ENCODE measurements around the gene FBLN1.

FBLN1 gene

DNA sequence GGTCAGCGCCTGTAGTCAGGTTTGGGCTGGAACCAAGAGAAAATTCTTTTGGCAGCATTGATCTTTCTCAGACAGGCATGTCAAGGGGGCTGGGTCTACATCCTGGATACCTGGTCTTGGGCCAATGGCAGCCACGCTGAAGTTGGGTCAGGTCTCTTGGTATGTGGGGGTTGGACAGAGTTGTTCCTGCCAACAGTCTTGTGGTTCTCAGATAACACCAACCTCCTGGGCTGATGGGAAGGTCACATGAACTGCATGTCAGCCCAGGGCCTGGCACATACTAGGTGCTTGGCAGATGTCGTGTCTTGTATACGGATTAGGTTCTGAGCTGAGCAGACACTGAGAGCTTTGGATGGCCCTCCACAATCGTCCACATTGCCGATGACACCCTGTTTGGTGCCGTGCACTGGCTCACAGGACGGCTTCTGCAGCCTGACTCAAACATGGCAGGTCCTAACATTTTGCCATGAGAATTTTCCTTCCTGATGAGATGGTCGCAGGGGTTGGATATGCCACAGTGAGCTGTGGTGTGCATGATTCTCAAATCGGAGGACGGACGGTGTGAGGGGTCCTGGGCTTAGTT, 42.0 kb downstream of the FBLN1 start:
- ATAC-seq, result no peak
- TF ChIP-seq CSDC2 (CRISPR knock-in tag; IDR thresholded peaks at IDR 0.05), result no peak
- TF ChIP-seq, protein P1, sequence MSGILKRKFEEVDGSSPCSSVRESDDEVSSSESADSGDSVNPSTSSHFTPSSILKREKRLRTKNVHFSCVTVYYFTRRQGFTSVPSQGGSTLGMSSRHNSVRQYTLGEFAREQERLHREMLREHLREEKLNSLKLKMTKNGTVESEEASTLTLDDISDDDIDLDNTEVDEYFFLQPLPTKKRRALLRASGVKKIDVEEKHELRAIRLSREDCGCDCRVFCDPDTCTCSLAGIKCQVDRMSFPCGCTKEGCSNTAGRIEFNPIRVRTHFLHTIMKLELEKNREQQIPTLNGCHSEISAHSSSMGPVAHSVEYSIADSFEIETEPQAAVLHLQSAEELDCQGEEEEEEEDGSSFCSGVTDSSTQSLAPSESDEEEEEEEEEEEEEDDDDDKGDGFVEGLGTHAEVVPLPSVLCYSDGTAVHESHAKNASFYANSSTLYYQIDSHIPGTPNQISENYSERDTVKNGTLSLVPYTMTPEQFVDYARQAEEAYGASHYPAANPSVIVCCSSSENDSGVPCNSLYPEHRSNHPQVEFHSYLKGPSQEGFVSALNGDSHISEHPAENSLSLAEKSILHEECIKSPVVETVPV (CRISPR knock-in tag; IDR thresholded peaks at IDR 0.05), result no peak
- no peak for TF ChIP-seq BACH2 (CRISPR knock-in tag; IDR thresholded peaks at IDR 0.05; ENCODE audit: borderline replicate concordance)
- no peak for TF ChIP-seq ZFP3 (CRISPR knock-in tag; IDR thresholded peaks at IDR 0.05)
- no peak for TF ChIP-seq TCF4 (CRISPR knock-in tag; IDR thresholded peaks at IDR 0.05; ENCODE audit: borderline replicate concordance)
- TF ChIP-seq TOX (CRISPR knock-in tag; IDR thresholded peaks at IDR 0.05; ENCODE audit: borderline replicate concordance), result no peak
- TF ChIP-seq, protein P2, sequence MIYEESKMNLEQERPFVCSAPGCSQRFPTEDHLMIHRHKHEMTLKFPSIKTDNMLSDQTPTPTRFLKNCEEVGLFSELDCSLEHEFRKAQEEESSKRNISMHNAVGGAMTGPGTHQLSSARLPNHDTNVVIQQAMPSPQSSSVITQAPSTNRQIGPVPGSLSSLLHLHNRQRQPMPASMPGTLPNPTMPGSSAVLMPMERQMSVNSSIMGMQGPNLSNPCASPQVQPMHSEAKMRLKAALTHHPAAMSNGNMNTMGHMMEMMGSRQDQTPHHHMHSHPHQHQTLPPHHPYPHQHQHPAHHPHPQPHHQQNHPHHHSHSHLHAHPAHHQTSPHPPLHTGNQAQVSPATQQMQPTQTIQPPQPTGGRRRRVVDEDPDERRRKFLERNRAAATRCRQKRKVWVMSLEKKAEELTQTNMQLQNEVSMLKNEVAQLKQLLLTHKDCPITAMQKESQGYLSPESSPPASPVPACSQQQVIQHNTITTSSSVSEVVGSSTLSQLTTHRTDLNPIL (CRISPR knock-in tag; IDR thresholded peaks at IDR 0.05; ENCODE audit: low read depth), result no peak
- no peak for TF ChIP-seq RARB (CRISPR knock-in tag; IDR thresholded peaks at IDR 0.05)
- TF ChIP-seq ZFP30 (CRISPR knock-in tag; IDR thresholded peaks at IDR 0.05), result no peak
- no peak for TF ChIP-seq ZNF8 (CRISPR knock-in tag; IDR thresholded peaks at IDR 0.05)
- TF ChIP-seq, protein P3, sequence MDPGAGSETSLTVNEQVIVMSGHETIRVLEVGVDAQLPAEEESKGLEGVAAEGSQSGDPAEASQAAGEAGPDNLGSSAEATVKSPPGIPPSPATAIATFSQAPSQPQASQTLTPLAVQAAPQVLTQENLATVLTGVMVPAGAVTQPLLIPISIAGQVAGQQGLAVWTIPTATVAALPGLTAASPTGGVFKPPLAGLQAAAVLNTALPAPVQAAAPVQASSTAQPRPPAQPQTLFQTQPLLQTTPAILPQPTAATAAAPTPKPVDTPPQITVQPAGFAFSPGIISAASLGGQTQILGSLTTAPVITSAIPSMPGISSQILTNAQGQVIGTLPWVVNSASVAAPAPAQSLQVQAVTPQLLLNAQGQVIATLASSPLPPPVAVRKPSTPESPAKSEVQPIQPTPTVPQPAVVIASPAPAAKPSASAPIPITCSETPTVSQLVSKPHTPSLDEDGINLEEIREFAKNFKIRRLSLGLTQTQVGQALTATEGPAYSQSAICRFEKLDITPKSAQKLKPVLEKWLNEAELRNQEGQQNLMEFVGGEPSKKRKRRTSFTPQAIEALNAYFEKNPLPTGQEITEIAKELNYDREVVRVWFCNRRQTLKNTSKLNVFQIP (CRISPR knock-in tag; IDR thresholded peaks at IDR 0.05; ENCODE audit: borderline replicate concordance, low read depth), result no peak
- TF ChIP-seq ISL1 (CRISPR knock-in tag; IDR thresholded peaks at IDR 0.05), result no peak
- no peak for TF ChIP-seq ZC3H10 (CRISPR knock-in tag; IDR thresholded peaks at IDR 0.05)
- TF ChIP-seq ESRRG (CRISPR knock-in tag; IDR thresholded peaks at IDR 0.05), result no peak
- no peak for TF ChIP-seq ARNTL (CRISPR knock-in tag; IDR thresholded peaks at IDR 0.05; ENCODE audit: borderline replicate concordance, low read depth)
- no peak for TF ChIP-seq ZNF70 (CRISPR knock-in tag; IDR thresholded peaks at IDR 0.05)
- TF ChIP-seq, protein P4, sequence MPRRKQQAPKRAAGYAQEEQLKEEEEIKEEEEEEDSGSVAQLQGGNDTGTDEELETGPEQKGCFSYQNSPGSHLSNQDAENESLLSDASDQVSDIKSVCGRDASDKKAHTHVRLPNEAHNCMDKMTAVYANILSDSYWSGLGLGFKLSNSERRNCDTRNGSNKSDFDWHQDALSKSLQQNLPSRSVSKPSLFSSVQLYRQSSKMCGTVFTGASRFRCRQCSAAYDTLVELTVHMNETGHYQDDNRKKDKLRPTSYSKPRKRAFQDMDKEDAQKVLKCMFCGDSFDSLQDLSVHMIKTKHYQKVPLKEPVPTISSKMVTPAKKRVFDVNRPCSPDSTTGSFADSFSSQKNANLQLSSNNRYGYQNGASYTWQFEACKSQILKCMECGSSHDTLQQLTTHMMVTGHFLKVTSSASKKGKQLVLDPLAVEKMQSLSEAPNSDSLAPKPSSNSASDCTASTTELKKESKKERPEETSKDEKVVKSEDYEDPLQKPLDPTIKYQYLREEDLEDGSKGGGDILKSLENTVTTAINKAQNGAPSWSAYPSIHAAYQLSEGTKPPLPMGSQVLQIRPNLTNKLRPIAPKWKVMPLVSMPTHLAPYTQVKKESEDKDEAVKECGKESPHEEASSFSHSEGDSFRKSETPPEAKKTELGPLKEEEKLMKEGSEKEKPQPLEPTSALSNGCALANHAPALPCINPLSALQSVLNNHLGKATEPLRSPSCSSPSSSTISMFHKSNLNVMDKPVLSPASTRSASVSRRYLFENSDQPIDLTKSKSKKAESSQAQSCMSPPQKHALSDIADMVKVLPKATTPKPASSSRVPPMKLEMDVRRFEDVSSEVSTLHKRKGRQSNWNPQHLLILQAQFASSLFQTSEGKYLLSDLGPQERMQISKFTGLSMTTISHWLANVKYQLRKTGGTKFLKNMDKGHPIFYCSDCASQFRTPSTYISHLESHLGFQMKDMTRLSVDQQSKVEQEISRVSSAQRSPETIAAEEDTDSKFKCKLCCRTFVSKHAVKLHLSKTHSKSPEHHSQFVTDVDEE (CRISPR knock-in tag; IDR thresholded peaks at IDR 0.05), result no peak
- TF ChIP-seq GLIS3 (CRISPR knock-in tag; IDR thresholded peaks at IDR 0.05), result no peak
- no peak for TF ChIP-seq SNAI2 (CRISPR knock-in tag; IDR thresholded peaks at IDR 0.05)

DNA sequence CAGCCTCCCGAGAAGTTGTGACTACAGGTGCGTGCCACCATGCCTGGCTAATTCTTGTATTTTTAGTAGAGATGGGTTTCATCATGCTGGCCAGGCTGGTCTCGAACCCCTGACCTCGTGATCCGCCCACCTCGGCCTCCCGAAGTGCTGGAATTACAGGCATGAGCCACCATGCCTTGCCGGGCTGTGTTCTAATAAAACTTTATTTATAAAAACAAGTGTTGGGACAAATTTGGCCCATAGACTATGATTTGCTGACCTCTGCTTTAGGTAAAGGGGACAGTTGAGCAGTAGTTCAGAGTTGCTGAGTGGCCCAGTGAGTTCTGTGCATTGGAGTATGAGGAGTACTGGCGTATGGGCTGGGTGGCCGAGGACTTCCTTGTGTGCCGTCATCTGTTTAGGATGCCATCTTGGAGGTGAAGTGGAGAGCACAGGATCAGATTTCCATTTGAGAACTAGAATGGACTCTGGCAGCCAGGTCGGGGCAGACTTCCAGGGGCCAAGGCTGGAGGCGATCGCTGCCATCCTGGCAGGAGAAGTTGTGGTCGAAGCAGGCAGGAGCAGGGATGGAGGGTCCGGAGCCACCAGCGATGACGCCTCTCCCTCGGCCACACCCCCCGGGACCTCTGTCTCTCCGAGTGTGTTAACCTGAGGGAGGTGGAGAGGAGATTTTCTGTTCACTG, 43.8 kb downstream of the FBLN1 start:
- TF ChIP-seq ZNF565 (CRISPR knock-in tag; conservative IDR thresholded peaks at IDR 0.05; ENCODE audit: low read depth), result no peak
- TF ChIP-seq BACH2 (CRISPR knock-in tag; IDR thresholded peaks at IDR 0.05; ENCODE audit: borderline replicate concordance), result no peak
- TF ChIP-seq ESRRG (CRISPR knock-in tag; IDR thresholded peaks at IDR 0.05), result no peak
- no peak for TF ChIP-seq RARB (CRISPR knock-in tag; IDR thresholded peaks at IDR 0.05)
- TF ChIP-seq CSDC2 (CRISPR knock-in tag; IDR thresholded peaks at IDR 0.05), result no peak
- TF ChIP-seq, protein P2 (CRISPR knock-in tag; IDR thresholded peaks at IDR 0.05; ENCODE audit: low read depth), result no peak
- TF ChIP-seq ZNF8 (CRISPR knock-in tag; IDR thresholded peaks at IDR 0.05), result no peak
- no peak for TF ChIP-seq SNAI2 (CRISPR knock-in tag; IDR thresholded peaks at IDR 0.05)
- TF ChIP-seq ISL1 (CRISPR knock-in tag; IDR thresholded peaks at IDR 0.05), result no peak
- TF ChIP-seq, protein P4 (CRISPR knock-in tag; IDR thresholded peaks at IDR 0.05), result no peak
- no peak for TF ChIP-seq OSR1 (CRISPR knock-in tag; IDR thresholded peaks at IDR 0.05)
- ATAC-seq, result no peak
